GM12878 (cell line): Measurements from ENCODE around the gene TYROBP. TPM values are rescaled to one million over a fixed set of nuclear protein-coding genes. Genes with fewer than 3 reads are reported as not detected.

Experiments
- BHLHE40 ChIP-seq, 2 experiments: fragments of 450-650 bp in 1 of 2; IDR thresholded peaks; 2 replicates each; pipeline ENCODE4 v1.6.1; 2011 to 2017; ENCODE audit warnings: low read depth in 2 of 2, borderline replicate concordance in 1 of 2, improper control_type of control experiment in 1 of 2, low read length in 1 of 2, mild to moderate bottlenecking in 1 of 2
- BMI1 ChIP-seq: fragments of 450-650 bp; IDR thresholded peaks from 2 replicates; pipeline ENCODE4 v1.6.1; 2016; ENCODE audit warnings: mild to moderate bottlenecking, moderate library complexity, borderline replicate concordance
- CBX5 ChIP-seq: sonication (generic); IDR thresholded peaks from 2 replicates; pipeline ENCODE4 v1.6.1; 2016; ENCODE audit warnings: low read depth, moderate library complexity, mild to moderate bottlenecking, inconsistent platforms
- ETV6 ChIP-seq, 2 experiments: fragments of 450-650 bp in 1 of 2; IDR thresholded peaks in 1 of 2; conservative IDR thresholded peaks in 1 of 2; 2 replicates each; pipeline ENCODE4 v1.6.1; 2014; ENCODE audit warnings: antibody characterized with exemption in 1 of 2, borderline replicate concordance in 1 of 2, low read depth in 1 of 2, mild to moderate bottlenecking in 1 of 2, moderate library complexity in 1 of 2
- GABPA ChIP-seq: IDR thresholded peaks from 2 replicates; pipeline ENCODE4 v1.6.1; 2014; ENCODE audit warnings: antibody characterized with exemption, low read depth, mild to moderate bottlenecking, inconsistent platforms
- GATAD2B ChIP-seq: fragments of 450-650 bp; conservative IDR thresholded peaks from 2 replicates; pipeline ENCODE4 v1.6.1; 2017; ENCODE audit warnings: low read depth, mild to moderate bottlenecking, moderate library complexity
- HDAC2 ChIP-seq: fragments of 200-600 bp; sonication (generic); IDR thresholded peaks from 2 replicates; pipeline ENCODE4 v1.6.1; 2017
- KAT2A ChIP-seq: conservative IDR thresholded peaks from 2 replicates; pipeline ENCODE4 v1.6.1; 2011; ENCODE audit warnings: low read depth, low read length; ENCODE audit not compliant: control insufficient read depth
- MTA2 ChIP-seq: fragments of 450-650 bp; IDR thresholded peaks from 2 replicates; pipeline ENCODE4 v1.6.1; 2016; ENCODE audit warnings: low read depth, mild to moderate bottlenecking, moderate library complexity
- MTA3 ChIP-seq: IDR thresholded peaks from 2 replicates; pipeline ENCODE4 v1.6.1; 2012; ENCODE audit warnings: low read length, inconsistent platforms, borderline replicate concordance
- NFXL1 ChIP-seq: fragments of 450-650 bp; IDR thresholded peaks from 2 replicates; pipeline ENCODE4 v1.6.1; 2017; ENCODE audit warnings: antibody characterized with exemption, mild to moderate bottlenecking, borderline replicate concordance
- RBBP5 ChIP-seq: fragments of 200-600 bp; sonication (generic); conservative IDR thresholded peaks from 2 replicates; pipeline ENCODE4 v1.6.1; 2016
- SREBF2 ChIP-seq: IDR thresholded peaks from 2 replicates; pipeline ENCODE4 v1.6.1; 2012; ENCODE audit warnings: mild to moderate bottlenecking, low read length
- SUZ12 ChIP-seq: fragments of 200-600 bp; sonication (generic); IDR thresholded peaks from one replicate; pipeline ENCODE4 v1.6.1; 2018; ENCODE audit warnings: antibody characterized with exemption, mild to moderate bottlenecking; ENCODE audit not compliant: unreplicated experiment
- TCF7 ChIP-seq: IDR thresholded peaks from 2 replicates; pipeline ENCODE4 v1.6.1; 2014; ENCODE audit warnings: antibody characterized with exemption, borderline replicate concordance
- YBX1 ChIP-seq: fragments of 450-650 bp; IDR thresholded peaks from 2 replicates; pipeline ENCODE4 v1.6.1; 2016; ENCODE audit warnings: antibody characterized with exemption
- ZNF24 ChIP-seq: fragments of 450-650 bp; IDR thresholded peaks from 2 replicates; pipeline ENCODE4 v1.6.1; 2017; ENCODE audit warnings: antibody characterized with exemption, mild to moderate bottlenecking
- ZNF384 ChIP-seq: IDR thresholded peaks from 2 replicates; pipeline ENCODE4 v1.6.1; 2012; ENCODE audit warnings: low read depth, mild to moderate bottlenecking, low read length, improper control_type of control experiment, borderline replicate concordance
- polyA plus RNA-seq, 11 experiments: library from polyadenylated mRNA; depleted of rRNA in 4 of 11; unstranded in 6 of 11; stranded (reverse) in 5 of 11; fragments of >200 nt; fragmentation: Nextera tagmentation in 4 of 11; fragmentation: Illumina TruSeq in 1 of 11; extraction: Ambion mirVana in 4 of 11; extraction: Trizol in 1 of 11; gene quantifications; 1 replicate in 1 of 11; 2 replicates in 10 of 11; pipeline versions ENCODE4 v1.2.1 to v1.2.3, GENCODE V29; 2011 to 2016; ENCODE audit warnings: inconsistent platforms in 2 of 11, missing spikeins in 2 of 11, low read depth in 1 of 11
- total RNA-seq, 4 experiments: library from RNA; depleted of rRNA in 3 of 4; stranded (reverse); fragments of >200 nt in 3 of 4; fragmentation: Illumina TruSeq in 1 of 4; extraction: Trizol in 1 of 4; gene quantifications; 2 replicates each; pipeline versions ENCODE4 v1.2.1 to v1.2.3, GENCODE V29; 2013 to 2021
- TF ChIP-seq, protein P1 (sequence below): fragments of 450-650 bp; formaldehyde crosslinking; IDR thresholded peaks from 2 replicates; pipeline ENCODE4 v1.4.0; 2020; ENCODE audit warnings: mild to moderate bottlenecking, moderate library complexity
- TF ChIP-seq, protein P2 (sequence below): fragments of 450-650 bp; IDR thresholded peaks from 2 replicates; pipeline ENCODE4 v1.6.1; 2016; ENCODE audit warnings: mild to moderate bottlenecking
- TF ChIP-seq, protein P3 (sequence below): fragments of 450-650 bp; formaldehyde crosslinking; IDR thresholded peaks from 2 replicates; pipeline ENCODE4 v1.5.0; 2022; ENCODE audit warnings: mild to moderate bottlenecking, missing genetic modification characterization
- TF ChIP-seq, protein P4 (sequence below): IDR thresholded peaks from 2 replicates; pipeline ENCODE4 v1.6.1; 2011; ENCODE audit warnings: low read depth, mild to moderate bottlenecking, low read length, moderate library complexity, borderline replicate concordance; ENCODE audit errors: extremely low read depth

TYROBP gene
- total and polyA plus RNA-seq, 10 of the 15 experiments (the other 5 are each of a cell fraction or from before 2014, with no cell fraction given), result 0.33 to 2.4 (median 0.58) TPM; not detected in 2

DNA sequence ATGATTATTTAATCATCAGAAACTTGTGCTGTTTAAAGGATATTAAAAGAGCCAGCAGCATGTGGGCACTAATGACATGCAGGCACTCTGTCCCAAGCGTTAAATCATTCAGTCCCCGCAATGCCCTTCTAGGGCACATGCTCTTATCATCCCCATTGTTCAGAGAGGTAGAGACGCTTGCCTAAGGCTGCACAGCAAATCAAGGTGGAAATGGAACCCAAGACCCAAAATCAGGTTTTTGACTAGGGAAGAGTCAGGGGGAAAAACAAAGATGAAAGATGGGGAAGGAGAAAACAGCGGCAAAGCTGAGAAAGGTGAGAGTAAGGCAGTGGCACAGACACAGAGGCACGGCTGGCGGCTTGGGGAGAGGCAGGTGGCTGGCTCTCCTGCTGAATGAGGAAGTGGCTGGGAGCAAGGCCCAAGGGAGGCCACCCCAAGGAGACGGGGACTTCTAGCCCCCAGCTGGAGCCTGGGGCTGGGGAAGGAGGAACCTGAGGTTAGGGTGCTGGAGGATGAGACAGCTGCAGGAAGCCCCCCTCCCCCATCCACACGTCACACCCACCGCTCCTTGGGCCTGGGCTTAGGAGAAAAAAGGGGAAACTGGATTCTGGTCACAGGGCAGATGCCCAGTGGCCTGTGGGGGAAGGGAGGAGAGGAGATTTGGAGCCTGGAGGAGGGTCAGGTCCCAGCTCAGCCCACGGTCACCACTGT is 1.0 kb upstream of the TYROBP start (continued):
- TF ChIP-seq, protein P1, sequence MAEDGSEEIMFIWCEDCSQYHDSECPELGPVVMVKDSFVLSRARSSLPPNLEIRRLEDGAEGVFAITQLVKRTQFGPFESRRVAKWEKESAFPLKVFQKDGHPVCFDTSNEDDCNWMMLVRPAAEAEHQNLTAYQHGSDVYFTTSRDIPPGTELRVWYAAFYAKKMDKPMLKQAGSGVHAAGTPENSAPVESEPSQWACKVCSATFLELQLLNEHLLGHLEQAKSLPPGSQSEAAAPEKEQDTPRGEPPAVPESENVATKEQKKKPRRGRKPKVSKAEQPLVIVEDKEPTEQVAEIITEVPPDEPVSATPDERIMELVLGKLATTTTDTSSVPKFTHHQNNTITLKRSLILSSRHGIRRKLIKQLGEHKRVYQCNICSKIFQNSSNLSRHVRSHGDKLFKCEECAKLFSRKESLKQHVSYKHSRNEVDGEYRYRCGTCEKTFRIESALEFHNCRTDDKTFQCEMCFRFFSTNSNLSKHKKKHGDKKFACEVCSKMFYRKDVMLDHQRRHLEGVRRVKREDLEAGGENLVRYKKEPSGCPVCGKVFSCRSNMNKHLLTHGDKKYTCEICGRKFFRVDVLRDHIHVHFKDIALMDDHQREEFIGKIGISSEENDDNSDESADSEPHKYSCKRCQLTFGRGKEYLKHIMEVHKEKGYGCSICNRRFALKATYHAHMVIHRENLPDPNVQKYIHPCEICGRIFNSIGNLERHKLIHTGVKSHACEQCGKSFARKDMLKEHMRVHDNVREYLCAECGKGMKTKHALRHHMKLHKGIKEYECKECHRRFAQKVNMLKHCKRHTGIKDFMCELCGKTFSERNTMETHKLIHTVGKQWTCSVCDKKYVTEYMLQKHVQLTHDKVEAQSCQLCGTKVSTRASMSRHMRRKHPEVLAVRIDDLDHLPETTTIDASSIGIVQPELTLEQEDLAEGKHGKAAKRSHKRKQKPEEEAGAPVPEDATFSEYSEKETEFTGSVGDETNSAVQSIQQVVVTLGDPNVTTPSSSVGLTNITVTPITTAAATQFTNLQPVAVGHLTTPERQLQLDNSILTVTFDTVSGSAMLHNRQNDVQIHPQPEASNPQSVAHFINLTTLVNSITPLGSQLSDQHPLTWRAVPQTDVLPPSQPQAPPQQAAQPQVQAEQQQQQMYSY (CRISPR knock-in tag), result no peak
- TF ChIP-seq ETV6 (conservative IDR thresholded peaks at IDR 0.05 in 1 of 2, IDR thresholded peaks at IDR 0.05 in 1 of 2; ENCODE audit: borderline replicate concordance in 1 of 2, low read depth in 1 of 2), result peak in 1 of 2 experiments; percentile 60; a peak in 2 of 4 replicates
- TF ChIP-seq, protein P2, sequence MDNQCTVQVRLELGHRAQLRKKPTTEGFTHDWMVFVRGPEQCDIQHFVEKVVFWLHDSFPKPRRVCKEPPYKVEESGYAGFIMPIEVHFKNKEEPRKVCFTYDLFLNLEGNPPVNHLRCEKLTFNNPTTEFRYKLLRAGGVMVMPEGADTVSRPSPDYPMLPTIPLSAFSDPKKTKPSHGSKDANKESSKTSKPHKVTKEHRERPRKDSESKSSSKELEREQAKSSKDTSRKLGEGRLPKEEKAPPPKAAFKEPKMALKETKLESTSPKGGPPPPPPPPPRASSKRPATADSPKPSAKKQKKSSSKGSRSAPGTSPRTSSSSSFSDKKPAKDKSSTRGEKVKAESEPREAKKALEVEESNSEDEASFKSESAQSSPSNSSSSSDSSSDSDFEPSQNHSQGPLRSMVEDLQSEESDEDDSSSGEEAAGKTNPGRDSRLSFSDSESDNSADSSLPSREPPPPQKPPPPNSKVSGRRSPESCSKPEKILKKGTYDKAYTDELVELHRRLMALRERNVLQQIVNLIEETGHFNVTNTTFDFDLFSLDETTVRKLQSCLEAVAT, result 0 out of 2 replicates have a peak, but pooled peaks have one; percentile 48
- no peak for TF ChIP-seq CBX5
- no peak for TF ChIP-seq YBX1
- TF ChIP-seq SUZ12, result no peak
- no peak for TF ChIP-seq GABPA
- no peak for TF ChIP-seq ZNF24
- no peak for TF ChIP-seq KAT2A
- no peak for TF ChIP-seq SREBF2
- TF ChIP-seq NFXL1, result no peak; the same call in 1 of the 2 replicates
- no peak for TF ChIP-seq ZNF384
- no peak for TF ChIP-seq HDAC2
- TF ChIP-seq, protein P3, sequence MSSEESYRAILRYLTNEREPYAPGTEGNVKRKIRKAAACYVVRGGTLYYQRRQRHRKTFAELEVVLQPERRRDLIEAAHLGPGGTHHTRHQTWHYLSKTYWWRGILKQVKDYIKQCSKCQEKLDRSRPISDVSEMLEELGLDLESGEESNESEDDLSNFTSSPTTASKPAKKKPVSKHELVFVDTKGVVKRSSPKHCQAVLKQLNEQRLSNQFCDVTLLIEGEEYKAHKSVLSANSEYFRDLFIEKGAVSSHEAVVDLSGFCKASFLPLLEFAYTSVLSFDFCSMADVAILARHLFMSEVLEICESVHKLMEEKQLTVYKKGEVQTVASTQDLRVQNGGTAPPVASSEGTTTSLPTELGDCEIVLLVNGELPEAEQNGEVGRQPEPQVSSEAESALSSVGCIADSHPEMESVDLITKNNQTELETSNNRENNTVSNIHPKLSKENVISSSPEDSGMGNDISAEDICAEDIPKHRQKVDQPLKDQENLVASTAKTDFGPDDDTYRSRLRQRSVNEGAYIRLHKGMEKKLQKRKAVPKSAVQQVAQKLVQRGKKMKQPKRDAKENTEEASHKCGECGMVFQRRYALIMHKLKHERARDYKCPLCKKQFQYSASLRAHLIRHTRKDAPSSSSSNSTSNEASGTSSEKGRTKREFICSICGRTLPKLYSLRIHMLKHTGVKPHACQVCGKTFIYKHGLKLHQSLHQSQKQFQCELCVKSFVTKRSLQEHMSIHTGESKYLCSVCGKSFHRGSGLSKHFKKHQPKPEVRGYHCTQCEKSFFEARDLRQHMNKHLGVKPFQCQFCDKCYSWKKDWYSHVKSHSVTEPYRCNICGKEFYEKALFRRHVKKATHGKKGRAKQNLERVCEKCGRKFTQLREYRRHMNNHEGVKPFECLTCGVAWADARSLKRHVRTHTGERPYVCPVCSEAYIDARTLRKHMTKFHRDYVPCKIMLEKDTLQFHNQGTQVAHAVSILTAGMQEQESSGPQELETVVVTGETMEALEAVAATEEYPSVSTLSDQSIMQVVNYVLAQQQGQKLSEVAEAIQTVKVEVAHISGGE (CRISPR knock-in tag), result no peak
- no peak for TF ChIP-seq RBBP5
- TF ChIP-seq GATAD2B, result peak; percentile 93
- no peak for TF ChIP-seq MTA3
- no peak for TF ChIP-seq TCF7
- no peak for TF ChIP-seq BMI1
- peak; percentile 44 to 69; a peak in 3 of 4 replicates for TF ChIP-seq BHLHE40 (IDR thresholded peaks at IDR 0.05; ENCODE audit: borderline replicate concordance in 1 of 2, low read depth in 2 of 2, low read length in 1 of 2)
- peak; percentile 80 for TF ChIP-seq MTA2
- TF ChIP-seq, protein P4, sequence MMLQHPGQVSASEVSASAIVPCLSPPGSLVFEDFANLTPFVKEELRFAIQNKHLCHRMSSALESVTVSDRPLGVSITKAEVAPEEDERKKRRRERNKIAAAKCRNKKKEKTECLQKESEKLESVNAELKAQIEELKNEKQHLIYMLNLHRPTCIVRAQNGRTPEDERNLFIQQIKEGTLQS, result no peak
